Ecto neural progenitor cell (in vitro differentiated cells): ENCODE results near the gene BCAP29.

Experiments used
- DNase-seq: peaks from one replicate; pipeline ENCODE4 v3.0.0-alpha.2; 2018; ENCODE audit warnings: low spot score

The BCAP29 gene

GRCh38 chr7:107668296-107668695, 88.2 kb downstream of the BCAP29 start:
- no peak for DNase-seq
